GM19438 (cell line): ENCODE data around the gene PCK1.

Experiments
- ATAC-seq: cut with Tn5 transposase; IDR thresholded peaks from one replicate; pipeline ENCODE4 v1.9.1; 2021; ENCODE audit warnings: low read depth; ENCODE audit not compliant: unreplicated experiment

The PCK1 gene

GRCh38 chr20:57559658-57560553, 1.0 kb upstream of the PCK1 start:
- no peak for ATAC-seq

GRCh38 chr20:57561356-57562279, 708 bp downstream of the PCK1 start:
- ATAC-seq = no peak

GRCh38 chr20:57562541-57563465, 1.9 kb downstream of the PCK1 start:
- ATAC-seq = no peak

GRCh38 chr20:57563522-57563921, 2.6 kb downstream of the PCK1 start:
- ATAC-seq = no peak

GRCh38 chr20:57564180-57564802, 3.4 kb downstream of the PCK1 start:
- no peak for ATAC-seq

GRCh38 chr20:57564951-57565642, 4.2 kb downstream of the PCK1 start:
- no peak for ATAC-seq

GRCh38 chr20:57566399-57566798, 5.5 kb downstream of the PCK1 start:
- no peak for ATAC-seq

- ATAC-seq = no peak
Measured at GRCh38 chr20:57566803-57567459, 6.0 kb downstream of the PCK1 start.

- no peak for ATAC-seq
Measured at GRCh38 chr20:57567471-57568079, 6.7 kb downstream of the PCK1 start.

GRCh38 chr20:57568088-57568896, 7.4 kb downstream of the PCK1 start:
- no peak for ATAC-seq

GRCh38 chr20:57568960-57569359, 8.1 kb downstream of the PCK1 start:
- no peak for ATAC-seq

- no peak for ATAC-seq
Measured at GRCh38 chr20:57570145-57570850, 9.4 kb downstream of the PCK1 start.

- no peak for ATAC-seq
Measured at GRCh38 chr20:57570920-57571319, 10.0 kb downstream of the PCK1 start.

GRCh38 chr20:57571782-57572416, 11.0 kb downstream of the PCK1 start:
- ATAC-seq = no peak

- no peak for ATAC-seq
Measured at GRCh38 chr20:57573242-57573641, 12.3 kb downstream of the PCK1 start.

GRCh38 chr20:57573894-57574293, 13.0 kb downstream of the PCK1 start:
- no peak for ATAC-seq
